Esophagus squamous epithelium (tissue), 4 donors: ENCODE data around the gene IQSEC1.

Source experiments
- CTCF ChIP-seq, 6 experiments: fragments of 450-650 bp in 4 of 6; fragments of 200-600 bp in 2 of 6; sonication (generic) in 2 of 6; IDR thresholded peaks; one replicate each; pipeline ENCODE4 v1.5.1; 2016 to 2019; ENCODE audit warnings: antibody characterized with exemption in 6 of 6, mild to moderate bottlenecking in 4 of 6, moderate library complexity in 4 of 6
- POLR2A ChIP-seq, 4 donors: fragments of 450-650 bp; IDR thresholded peaks; one replicate each; pipeline ENCODE4 v1.6.1; 2017; ENCODE audit warnings: antibody characterized with exemption in 4 of 4, mild to moderate bottlenecking in 4 of 4, moderate library complexity in 3 of 4

DNA sequence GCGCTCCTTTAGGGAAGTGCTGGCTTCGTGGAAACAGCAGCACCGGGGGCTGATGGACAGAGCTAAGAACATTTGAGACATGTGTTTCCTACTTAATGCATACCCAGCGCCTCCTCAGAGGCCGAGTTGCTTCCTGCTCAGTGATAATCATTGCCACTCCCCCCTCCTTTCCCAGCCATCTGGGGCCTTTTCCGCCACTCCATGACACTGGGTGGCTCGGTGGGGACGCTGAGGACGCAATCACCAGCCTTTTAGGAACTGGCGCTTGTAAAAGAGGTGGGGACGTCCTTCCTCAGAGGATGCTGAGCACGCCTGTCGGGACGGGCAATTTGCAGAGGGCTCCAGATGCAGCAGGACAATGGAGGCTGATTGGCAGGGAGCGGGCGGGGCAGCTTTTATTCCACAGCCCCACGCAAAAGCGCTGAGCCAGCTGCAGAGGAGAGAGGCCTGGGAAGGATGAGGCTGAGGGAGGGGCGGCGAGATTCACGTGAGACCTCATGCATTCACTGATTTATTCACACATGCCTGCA, 22.2 kb upstream of the IQSEC1 start:
- no peak for TF ChIP-seq CTCF (IDR thresholded peaks at IDR 0.05)
- TF ChIP-seq POLR2A (IDR thresholded peaks at IDR 0.05): no peak
